A549 treated with CpdA at 1 μM for 4 hours (cell line): Measurements from ENCODE around the gene KRTAP12-3. TPM values are rescaled to one million over a fixed set of nuclear protein-coding genes. Genes with fewer than 3 reads are reported as not detected.

Experiments used
- total RNA-seq: library from RNA; stranded (reverse); fragments of 200-300 nt; extraction: Qiagen RNA extraction; gene quantifications from 5 replicates; pipeline ENCODE4 v1.2.3, GENCODE V29; 2022; ENCODE audit warnings: low read depth

The KRTAP12-3 gene
- total RNA-seq: not detected in 5 replicates

GRCh38 chr21:44657635-44658540 lies at the start of gene KRTAP12-3:
Gene KRTAP12-3, plus strand, starts transcription at chr21:44657932. Its CDS starts 48 bp downstream, at chr21:44657980.

GRCh38 chr21:44612029-44612486 lies 45.7 kb upstream of the KRTAP12-3 start, which contains the start of gene KRTAP10-8:
Gene KRTAP10-8, plus strand, starts transcription at chr21:44612079. Its CDS starts 22 bp downstream, at chr21:44612101.

GRCh38 chr21:44626673-44627143 lies 31.0 kb upstream of the KRTAP12-3 start, which contains the start of gene KRTAP10-9:
Gene KRTAP10-9, plus strand, starts transcription at chr21:44627093. Its CDS starts 79 bp downstream, at chr21:44627172.

GRCh38 chr21:44637018-44637850 lies 20.5 kb upstream of the KRTAP12-3 start, which contains the start of gene KRTAP10-10:
Gene KRTAP10-10, plus strand, starts transcription at chr21:44637356. Its CDS starts 62 bp downstream, at chr21:44637418.

GRCh38 chr21:44646366-44647221 lies 11.1 kb upstream of the KRTAP12-3 start, which contains the start of gene KRTAP10-11:
Gene KRTAP10-11, plus strand, starts transcription at chr21:44646414. Its CDS starts 45 bp downstream, at chr21:44646459.

GRCh38 chr21:44654576-44655175 lies 3.1 kb upstream of the KRTAP12-3 start, which contains the start of gene KRTAP12-4:
Gene KRTAP12-4, minus strand, starts transcription at chr21:44654659. Its CDS starts 45 bp downstream, at chr21:44654614.

GRCh38 chr21:44666401-44667320 lies 8.9 kb downstream of the KRTAP12-3 start, which contains the start of gene KRTAP12-2:
Gene KRTAP12-2, minus strand, starts transcription at chr21:44666927. Its CDS starts 41 bp downstream, at chr21:44666886.

GRCh38 chr21:44681861-44682579 lies 24.3 kb downstream of the KRTAP12-3 start, which contains the start of gene KRTAP12-1:
Gene KRTAP12-1, minus strand, starts transcription at chr21:44682163. Its CDS starts 40 bp downstream, at chr21:44682123.

GRCh38 chr21:44697172-44697810 lies 39.6 kb downstream of the KRTAP12-3 start, which contains the start of gene KRTAP10-12:
Gene KRTAP10-12, plus strand, starts transcription at chr21:44697172. Its CDS starts 30 bp downstream, at chr21:44697202.

Other genes with a start within 250 kb of the KRTAP12-3 start
- gene LRRC3, start 202.4 kb upstream of the KRTAP12-3 start, total RNA-seq: 0.98 to 2.0 TPM (median 1.7 TPM) in 5 replicates
- not detected in 5 replicates for gene KRTAP10-1, start 117.7 kb upstream of the KRTAP12-3 start, total RNA-seq
- not detected in 5 replicates for gene KRTAP10-2, start 106.4 kb upstream of the KRTAP12-3 start, total RNA-seq
- gene KRTAP10-3, start 99.1 kb upstream of the KRTAP12-3 start, total RNA-seq: not detected in 5 replicates
- not detected in 5 replicates for gene KRTAP10-4, start 84.2 kb upstream of the KRTAP12-3 start, total RNA-seq
- not detected in 5 replicates for gene KRTAP10-5, start 77.3 kb upstream of the KRTAP12-3 start, total RNA-seq
- not detected in 5 replicates for gene KRTAP10-6, start 65.4 kb upstream of the KRTAP12-3 start, total RNA-seq
- not detected in 5 replicates for gene KRTAP10-7, start 57.3 kb upstream of the KRTAP12-3 start, total RNA-seq
- not detected in 5 replicates for gene KRTAP10-8, start 45.9 kb upstream of the KRTAP12-3 start, total RNA-seq
- not detected in 5 replicates for gene KRTAP10-9, start 30.8 kb upstream of the KRTAP12-3 start, total RNA-seq
- gene KRTAP10-10, start 20.6 kb upstream of the KRTAP12-3 start, total RNA-seq: not detected in 5 replicates
- gene KRTAP10-11, start 11.5 kb upstream of the KRTAP12-3 start, total RNA-seq: not detected in 5 replicates
- not detected in 5 replicates for gene KRTAP12-4, start 3.3 kb upstream of the KRTAP12-3 start, total RNA-seq
- gene KRTAP12-2, start 9.0 kb downstream of the KRTAP12-3 start, total RNA-seq: not detected in 5 replicates
- not detected in 5 replicates for gene KRTAP12-1, start 24.2 kb downstream of the KRTAP12-3 start, total RNA-seq
- not detected in 5 replicates for gene KRTAP10-12, start 39.2 kb downstream of the KRTAP12-3 start, total RNA-seq
- 0.04 TPM in 1 of 5 replicates, not detected in the others for gene TSPEAR, start 53.6 kb downstream of the KRTAP12-3 start, total RNA-seq
- 27.5 to 44.4 TPM (median 33.4 TPM) in 5 replicates for gene UBE2G2, start 143.9 kb downstream of the KRTAP12-3 start, total RNA-seq
- gene SUMO3, start 160.1 kb downstream of the KRTAP12-3 start, total RNA-seq: 54.2 to 66.2 TPM (median 65.0 TPM) in 5 replicates
- 88.1 to 104 TPM (median 99.0 TPM) in 5 replicates for gene PTTG1IP, start 215.8 kb downstream of the KRTAP12-3 start, total RNA-seq